GM19397 (cell line): ENCODE measurements around the gene WDR17.

Source experiments
- ATAC-seq: cut with Tn5 transposase; IDR thresholded peaks from one replicate; pipeline ENCODE4 v1.9.1; 2021; ENCODE audit warnings: mild to moderate bottlenecking, moderate library complexity; ENCODE audit not compliant: unreplicated experiment

The WDR17 gene

DNA sequence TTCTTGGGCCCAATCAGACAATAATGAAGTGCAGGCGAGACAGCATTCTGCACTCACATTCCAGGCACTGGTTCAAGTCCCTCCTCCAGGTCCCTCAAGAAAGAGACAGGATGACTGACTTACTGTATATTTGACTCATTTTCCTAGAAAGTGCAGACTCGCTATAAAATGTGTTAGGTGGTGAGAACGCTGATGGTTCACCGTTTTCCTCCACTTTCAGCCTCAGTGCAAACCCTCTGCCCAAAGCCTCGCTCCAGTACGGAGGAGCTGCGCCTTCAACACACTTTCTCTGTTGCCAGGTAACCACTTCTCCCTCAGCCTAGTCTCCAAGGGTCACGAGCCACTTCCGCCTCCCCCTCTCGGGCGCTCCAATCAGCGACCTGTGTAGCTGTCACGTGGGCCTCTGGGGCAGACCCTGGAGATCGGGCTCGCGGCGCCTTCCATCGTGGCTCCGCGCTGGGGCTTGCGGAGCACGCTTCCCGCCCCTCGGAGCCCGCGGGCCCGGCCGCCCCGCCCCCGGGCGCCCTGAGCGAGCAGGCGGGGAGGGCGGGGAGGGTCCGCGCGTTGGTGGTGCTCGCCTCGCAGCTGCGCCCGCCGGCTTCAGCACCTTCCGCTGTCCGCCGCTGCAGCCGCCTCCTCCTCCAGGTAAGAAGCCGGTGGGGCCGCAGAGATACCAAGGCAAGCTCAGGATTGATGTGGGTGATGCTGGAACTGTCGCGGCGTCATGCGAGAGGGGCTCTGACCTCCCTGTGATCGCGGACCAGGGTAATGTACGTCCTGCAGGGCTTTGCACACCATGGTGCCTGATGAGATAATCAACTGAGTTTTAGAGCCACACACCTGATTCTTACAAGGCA, at the start of gene WDR17:
TSS of gene WDR17 (plus strand) at position 407 of the 857 bp plus-strand sequence. CDS start 45,740 bp downstream, outside the sequence.
- peak; percentile 100 for ATAC-seq

- ATAC-seq: no peak
Observed at GRCh38 chr4:176016601-176017000, 49.0 kb upstream of the WDR17 start.

GRCh38 chr4:176020481-176021085, 45.1 kb upstream of the WDR17 start:
- no peak for ATAC-seq

DNA sequence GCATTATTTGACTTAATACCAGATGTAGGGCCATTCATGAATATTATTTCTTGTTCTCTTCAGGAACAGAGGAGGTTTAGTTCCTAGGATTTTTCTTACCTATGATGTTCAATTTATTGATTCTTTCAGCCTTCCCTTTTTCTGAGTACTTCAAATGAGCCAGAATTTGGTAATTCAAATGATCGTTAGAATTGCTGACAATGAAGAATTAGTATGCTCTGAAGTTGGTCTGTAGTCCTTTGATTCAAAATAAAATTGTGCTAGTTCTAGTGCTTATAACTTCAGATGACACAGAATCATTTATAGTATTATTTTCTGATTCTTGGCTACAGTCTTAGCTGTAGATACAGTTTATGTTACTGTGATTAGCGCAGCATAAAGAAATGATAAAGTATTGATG, 35.2 kb upstream of the WDR17 start:
- ATAC-seq: no peak

DNA sequence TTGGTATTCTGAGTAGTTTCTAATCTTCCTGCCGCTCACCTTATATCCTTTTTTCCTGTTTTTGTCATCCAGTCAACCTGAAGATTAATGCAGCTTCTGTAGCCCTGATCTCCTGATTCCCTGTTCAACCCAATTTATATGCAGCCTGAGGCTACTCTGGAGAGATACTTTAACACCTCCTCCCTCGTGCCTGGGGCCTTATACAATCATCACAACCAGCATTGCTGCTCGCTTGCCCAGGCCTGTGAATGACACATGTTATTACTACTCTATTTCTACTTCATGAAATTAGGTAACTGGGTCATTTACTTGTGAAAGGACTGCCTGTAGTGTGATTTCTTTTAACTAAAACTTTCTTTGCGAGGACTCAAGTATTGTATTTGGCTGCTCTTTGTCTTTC, 33.7 kb upstream of the WDR17 start:
- no peak for ATAC-seq

DNA sequence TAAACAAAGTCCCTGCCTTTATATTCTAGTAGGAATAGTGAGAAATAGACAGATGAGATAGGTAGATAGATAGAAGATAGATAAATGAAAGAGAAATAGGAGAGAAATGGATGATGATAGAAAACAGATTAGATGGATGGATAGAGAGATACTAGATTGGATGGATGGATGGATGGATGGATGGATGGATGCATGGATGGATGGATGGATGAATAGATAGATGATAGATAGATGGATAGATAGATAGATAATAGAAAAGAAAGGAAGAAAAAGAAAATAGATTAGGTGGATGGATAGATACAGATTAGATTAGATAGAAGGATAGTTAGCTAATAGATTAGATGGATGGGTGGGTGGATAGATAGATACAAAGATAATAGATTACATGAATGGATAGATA, 33.2 kb upstream of the WDR17 start:
- ATAC-seq: no peak

- no peak for ATAC-seq
Observed at GRCh38 chr4:176034499-176034898, 31.1 kb upstream of the WDR17 start.

GRCh38 chr4:176034936-176035335, 30.7 kb upstream of the WDR17 start:
- no peak for ATAC-seq

DNA sequence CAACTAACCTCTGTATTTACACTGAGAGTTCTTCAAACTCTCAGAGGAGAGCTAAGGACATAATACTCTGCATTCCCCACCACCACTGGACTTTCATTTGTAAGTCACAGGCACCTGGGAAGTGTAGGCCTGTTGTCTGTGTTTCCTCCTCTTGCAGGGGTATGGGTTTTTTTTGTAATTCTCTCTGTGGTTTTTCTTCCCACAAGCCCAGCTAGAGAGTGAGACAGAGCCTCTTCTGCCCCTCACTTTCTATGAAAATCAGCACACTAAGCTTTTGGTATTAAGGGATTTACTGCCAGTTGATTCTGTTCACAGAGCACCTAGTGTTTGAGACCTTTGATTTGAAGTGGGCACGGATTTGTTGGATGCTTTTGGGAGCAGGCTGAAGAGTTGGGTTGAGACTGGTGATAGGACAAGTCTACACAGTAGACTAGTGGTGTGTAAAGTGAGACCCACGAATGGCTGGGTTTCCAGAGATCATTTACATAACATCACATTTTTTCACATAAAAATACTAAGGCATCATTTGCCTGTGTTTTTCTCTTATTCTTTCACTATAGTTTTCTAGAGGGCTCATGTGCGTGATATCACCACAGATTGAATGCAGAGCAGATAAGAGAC, 28.9 kb upstream of the WDR17 start:
- peak; percentile 77 for ATAC-seq

DNA sequence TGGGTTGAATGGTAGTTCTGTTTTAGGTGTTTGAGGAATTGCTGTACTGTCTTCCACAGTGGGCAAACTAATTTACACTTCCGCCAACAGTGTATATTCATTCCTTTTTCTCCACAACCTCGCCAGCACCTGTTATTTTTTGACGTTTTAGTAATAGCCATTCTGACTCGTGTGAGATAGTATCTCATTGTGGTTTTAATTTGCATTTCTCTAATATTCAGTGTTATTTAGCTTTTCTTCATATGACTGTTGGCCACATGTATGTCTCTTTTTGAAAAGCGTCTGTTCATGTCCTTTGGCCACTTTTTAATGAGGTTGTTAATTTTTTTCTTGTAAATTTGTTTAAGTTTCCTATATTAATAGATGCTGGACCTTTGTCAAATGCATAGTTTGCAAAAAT, 26.9 kb upstream of the WDR17 start:
- ATAC-seq: no peak

- no peak for ATAC-seq
Observed at GRCh38 chr4:176042195-176042594, 23.4 kb upstream of the WDR17 start.

GRCh38 chr4:176043838-176044588, 21.6 kb upstream of the WDR17 start:
- no peak for ATAC-seq

DNA sequence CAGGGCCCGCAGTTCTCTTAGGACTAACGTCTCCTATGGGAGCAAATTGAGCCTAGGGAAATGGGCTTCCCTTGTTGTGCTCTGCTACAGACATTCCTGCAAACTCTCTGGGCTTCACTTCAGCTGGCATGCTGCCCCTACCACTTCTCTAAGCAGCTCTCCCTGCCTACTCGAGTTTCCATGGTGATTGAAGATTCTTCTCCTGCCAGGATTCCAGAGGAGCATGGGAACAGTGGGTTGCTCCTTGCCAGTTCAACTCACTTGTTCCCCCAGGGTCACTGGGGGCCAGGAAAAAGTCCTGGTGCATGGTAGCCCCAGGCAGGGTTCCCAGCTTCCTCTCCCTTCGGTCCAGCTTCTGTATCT, 21.1 kb upstream of the WDR17 start:
- ATAC-seq: no peak

DNA sequence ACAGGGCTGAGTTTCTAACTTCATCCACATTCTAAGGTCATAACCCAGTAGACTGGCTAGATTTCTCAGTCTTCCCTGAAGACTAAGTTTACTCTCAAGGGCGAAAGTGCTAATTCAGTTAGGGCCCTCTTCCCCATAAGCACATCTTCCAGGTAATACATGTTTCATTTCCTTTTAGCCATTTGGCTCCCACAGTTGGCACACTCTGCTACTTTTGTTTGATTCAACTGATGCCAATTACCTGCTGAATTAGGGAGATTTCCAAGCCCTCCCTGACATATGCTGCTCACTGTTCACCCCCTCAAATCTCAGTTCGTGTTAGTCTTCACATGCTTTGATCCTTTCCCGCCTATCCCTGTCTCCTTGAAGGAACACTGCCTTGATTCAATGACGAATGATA, 17.0 kb upstream of the WDR17 start:
- no peak for ATAC-seq

- no peak for ATAC-seq
Observed at GRCh38 chr4:176052744-176053143, 12.9 kb upstream of the WDR17 start.

- ATAC-seq: no peak
Observed at GRCh38 chr4:176053785-176054184, 11.9 kb upstream of the WDR17 start.

- no peak for ATAC-seq
Observed at GRCh38 chr4:176054942-176055341, 10.7 kb upstream of the WDR17 start.

DNA sequence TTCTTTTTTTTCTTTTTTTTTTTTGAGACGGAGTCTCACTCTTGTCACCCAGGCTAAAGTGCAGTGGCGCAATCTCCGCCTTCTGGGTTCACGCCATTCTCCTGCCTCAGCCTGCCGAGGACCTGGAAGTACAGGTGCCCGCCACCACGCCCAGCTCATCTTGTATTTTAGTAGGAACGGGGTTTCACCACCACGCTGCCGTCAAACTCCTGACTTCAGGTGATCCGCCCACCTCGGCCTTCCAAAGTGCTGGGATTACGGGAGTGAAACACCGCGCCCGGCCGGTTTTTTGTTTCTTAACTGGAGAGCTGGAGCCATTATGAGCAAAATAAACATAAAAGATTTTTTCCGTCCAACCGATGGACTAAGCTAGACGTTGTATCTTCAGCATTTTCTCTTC, 1.9 kb upstream of the WDR17 start:
- ATAC-seq: no peak

DNA sequence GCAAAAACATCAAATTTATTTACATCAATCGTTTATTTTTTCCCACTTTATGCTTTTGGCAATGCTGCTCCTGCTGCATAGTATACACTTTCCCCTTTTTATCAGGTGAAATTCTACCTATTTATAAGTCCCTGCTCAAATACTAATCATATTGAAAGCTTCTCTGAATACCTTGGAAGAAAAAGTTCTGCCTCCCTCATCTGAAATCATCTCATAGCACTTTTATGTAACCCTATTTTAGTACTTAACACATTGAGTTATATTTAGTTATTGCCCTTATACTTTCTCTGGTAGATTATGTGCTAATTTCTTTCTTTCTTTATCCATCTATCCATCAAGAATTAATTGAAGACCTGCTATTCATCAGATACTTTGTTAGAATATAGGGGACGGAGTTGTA, 1.1 kb upstream of the WDR17 start:
- ATAC-seq: no peak

DNA sequence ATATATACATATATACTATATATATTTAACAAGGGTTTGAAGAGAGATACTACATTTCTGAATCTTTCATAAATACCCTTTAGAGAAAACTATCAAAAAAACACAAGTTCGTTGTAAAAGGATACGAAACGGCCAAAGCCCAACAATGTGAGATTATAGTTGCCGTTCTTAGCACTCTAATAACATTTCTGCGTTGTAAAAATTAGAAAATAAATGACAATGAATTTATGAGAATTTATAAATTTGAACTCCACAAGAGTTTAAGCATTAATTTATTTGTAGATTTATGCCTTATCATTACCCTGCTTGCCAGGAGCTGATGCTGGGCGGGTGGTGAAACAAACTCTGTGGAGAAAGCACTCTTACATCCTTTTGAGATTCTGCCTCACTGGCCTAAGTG, 1.1 kb downstream of the WDR17 start:
- ATAC-seq: no peak

GRCh38 chr4:176077561-176077960, 11.9 kb downstream of the WDR17 start:
- ATAC-seq: no peak
